Tracheal epithelial cell (primary cell): ENCODE data around the gene CALM3. TPM values are rescaled to one million over a fixed set of nuclear protein-coding genes. Genes with fewer than 3 reads are reported as not detected.

Source experiments
- total RNA-seq: library from RNA; depleted of rRNA; stranded (reverse); fragments of >200 nt; gene quantifications from 2 replicates; pipeline ENCODE4 v1.2.1, GENCODE V29; 2014

The CALM3 gene
- 47.7 and 84.1 TPM in 2 replicates for total RNA-seq

GRCh38 chr19:46601318-46602224, at the start of gene CALM3:
Gene CALM3 (plus strand): TSS chr19:46601330. CDS start chr19:46601435, 105 bp downstream.

GRCh38 chr19:46624958-46625661, 24.0 kb downstream of the CALM3 start, which contains the start of gene PTGIR:
Gene PTGIR (minus strand): TSS chr19:46625089. CDS start chr19:46624225, 864 bp downstream.

GRCh38 chr19:46635920-46636761, 35.0 kb downstream of the CALM3 start, which contains the start of gene GNG8:
Gene GNG8 (minus strand): TSS chr19:46636202. CDS start chr19:46634682, 1,520 bp downstream.

Other genes with a start within 250 kb of the CALM3 start
- 8.1 and 27.2 TPM in 2 replicates for gene CCDC8, start 187.8 kb upstream of the CALM3 start, total RNA-seq
- gene PNMA8C, start 172.4 kb upstream of the CALM3 start, total RNA-seq: not detected in 2 replicates
- gene PNMA8A, start 129.8 kb upstream of the CALM3 start, total RNA-seq: 0.72 and 2.3 TPM in 2 replicates
- gene PNMA8B, start 105.5 kb upstream of the CALM3 start, total RNA-seq: 0.24 TPM in 1 of 2 replicates, not detected in the other
- gene PTGIR, start 23.8 kb downstream of the CALM3 start, total RNA-seq: not detected in 2 replicates
- gene GNG8, start 34.9 kb downstream of the CALM3 start, total RNA-seq: not detected in 2 replicates
- gene DACT3, start 59.9 kb downstream of the CALM3 start, total RNA-seq: not detected in 2 replicates
- 21.2 and 25.2 TPM in 2 replicates for gene PRKD2, start 115.8 kb downstream of the CALM3 start, total RNA-seq
- gene FKRP, start 144.7 kb downstream of the CALM3 start, total RNA-seq: 9.4 and 9.8 TPM in 2 replicates
- 65.6 and 71.3 TPM in 2 replicates for gene STRN4, start 145.1 kb downstream of the CALM3 start, total RNA-seq
- 172 and 449 TPM in 2 replicates for gene SLC1A5, start 187.3 kb downstream of the CALM3 start, total RNA-seq
- gene AP2S1, start 249.5 kb downstream of the CALM3 start, total RNA-seq: 106 and 123 TPM in 2 replicates